Measurements from ENCODE around the gene CCDC60.

The CCDC60 gene

GRCh38 chr12:119369907-119370546 lies 35.5 kb downstream of the CCDC60 start:
- H3K27me3 ChIP-seq (ENCODE audit: low read depth, low read length): no peaks in the 10 kb centered on the region
- no peaks in the 10 kb centered on the region for H3K4me1 ChIP-seq (ENCODE audit: low read length)
- no peaks in the 10 kb centered on the region for H3K79me2 ChIP-seq (ENCODE audit: low read length)
- TF ChIP-seq, protein P1, sequence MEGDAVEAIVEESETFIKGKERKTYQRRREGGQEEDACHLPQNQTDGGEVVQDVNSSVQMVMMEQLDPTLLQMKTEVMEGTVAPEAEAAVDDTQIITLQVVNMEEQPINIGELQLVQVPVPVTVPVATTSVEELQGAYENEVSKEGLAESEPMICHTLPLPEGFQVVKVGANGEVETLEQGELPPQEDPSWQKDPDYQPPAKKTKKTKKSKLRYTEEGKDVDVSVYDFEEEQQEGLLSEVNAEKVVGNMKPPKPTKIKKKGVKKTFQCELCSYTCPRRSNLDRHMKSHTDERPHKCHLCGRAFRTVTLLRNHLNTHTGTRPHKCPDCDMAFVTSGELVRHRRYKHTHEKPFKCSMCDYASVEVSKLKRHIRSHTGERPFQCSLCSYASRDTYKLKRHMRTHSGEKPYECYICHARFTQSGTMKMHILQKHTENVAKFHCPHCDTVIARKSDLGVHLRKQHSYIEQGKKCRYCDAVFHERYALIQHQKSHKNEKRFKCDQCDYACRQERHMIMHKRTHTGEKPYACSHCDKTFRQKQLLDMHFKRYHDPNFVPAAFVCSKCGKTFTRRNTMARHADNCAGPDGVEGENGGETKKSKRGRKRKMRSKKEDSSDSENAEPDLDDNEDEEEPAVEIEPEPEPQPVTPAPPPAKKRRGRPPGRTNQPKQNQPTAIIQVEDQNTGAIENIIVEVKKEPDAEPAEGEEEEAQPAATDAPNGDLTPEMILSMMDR (IDR thresholded peaks at IDR 0.05; ENCODE audit: low read depth, low read length): no peak
- TF ChIP-seq EZH2phosphoT487 (IDR thresholded peaks at IDR 0.05; ENCODE audit: low read depth): no peak
- no peak overlapping the region for H2AFZ ChIP-seq (ENCODE audit: low read depth, low read length)
- H3K27ac ChIP-seq (ENCODE audit: low read length): no peak overlapping the region
- H3K9me3 ChIP-seq (ENCODE audit: insufficient read depth, low read length): no peaks in the 10 kb centered on the region
- H3K36me3 ChIP-seq (replicated peaks; ENCODE audit: low read depth, low read length): no peaks in the 10 kb centered on the region
- no peak overlapping the region for H3K4me2 ChIP-seq (ENCODE audit: low read length)
- no peak overlapping the region for H3K9ac ChIP-seq (ENCODE audit: low read length)
- H4K20me1 ChIP-seq (ENCODE audit: insufficient read depth, low read length): no peaks in the 10 kb centered on the region
- H3K4me3 ChIP-seq (ENCODE audit: low read length): no peak overlapping the region

DNA sequence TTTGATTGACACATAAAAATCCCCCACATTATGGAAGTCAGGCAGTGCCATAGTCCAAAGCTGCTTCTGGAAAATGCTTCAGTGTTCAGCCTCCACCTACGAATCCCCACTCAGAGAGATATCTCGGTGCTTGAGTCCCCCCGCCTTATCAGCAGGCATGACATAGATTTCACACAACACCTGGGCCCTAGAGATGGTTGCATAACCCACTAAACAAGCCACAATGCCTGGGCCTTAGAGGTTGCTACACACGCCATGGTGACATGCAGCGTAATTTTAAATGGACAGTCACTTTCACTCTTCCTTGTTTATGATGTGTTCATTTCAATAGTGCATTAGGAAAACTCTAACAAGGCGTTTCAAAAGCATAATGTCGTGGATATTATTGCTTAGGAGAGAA lies 38.0 kb downstream of the CCDC60 start:
- no peaks in the 10 kb centered on the region for H3K79me2 ChIP-seq (ENCODE audit: low read length)
- H3K27me3 ChIP-seq (ENCODE audit: low read depth, low read length): no peaks in the 10 kb centered on the region
- H3K4me3 ChIP-seq (ENCODE audit: low read length): no peak overlapping the region
- H3K9ac ChIP-seq (ENCODE audit: low read length): no peak overlapping the region
- H4K20me1 ChIP-seq (ENCODE audit: insufficient read depth, low read length): no peaks in the 10 kb centered on the region
- H3K9me3 ChIP-seq (ENCODE audit: insufficient read depth, low read length): no peaks in the 10 kb centered on the region
- H3K36me3 ChIP-seq (replicated peaks; ENCODE audit: low read depth, low read length): no peaks in the 10 kb centered on the region
- TF ChIP-seq EZH2phosphoT487 (IDR thresholded peaks at IDR 0.05; ENCODE audit: low read depth): no peak
- H3K27ac ChIP-seq (ENCODE audit: low read length): no peak overlapping the region
- H3K4me2 ChIP-seq (ENCODE audit: low read length): no peak overlapping the region
- H2AFZ ChIP-seq (ENCODE audit: low read depth, low read length): no peak overlapping the region
- peaks cover 7% of the 10 kb centered on the region for H3K4me1 ChIP-seq (ENCODE audit: low read length)

GRCh38 chr12:119373001-119373400 lies 38.5 kb downstream of the CCDC60 start:
- peaks cover 7% of the 10 kb centered on the region for H3K4me1 ChIP-seq (ENCODE audit: low read length)
- H3K79me2 ChIP-seq (ENCODE audit: low read length): no peaks in the 10 kb centered on the region
- no peak overlapping the region for H3K27ac ChIP-seq (ENCODE audit: low read length)
- no peaks in the 10 kb centered on the region for H3K27me3 ChIP-seq (ENCODE audit: low read depth, low read length)
- H3K9me3 ChIP-seq (ENCODE audit: insufficient read depth, low read length): no peaks in the 10 kb centered on the region
- no peak overlapping the region for H2AFZ ChIP-seq (ENCODE audit: low read depth, low read length)
- TF ChIP-seq EZH2phosphoT487 (IDR thresholded peaks at IDR 0.05; ENCODE audit: low read depth): no peak
- TF ChIP-seq, protein P1 (IDR thresholded peaks at IDR 0.05; ENCODE audit: low read depth, low read length): no peak
- H4K20me1 ChIP-seq (ENCODE audit: insufficient read depth, low read length): no peaks in the 10 kb centered on the region
- no peak overlapping the region for H3K9ac ChIP-seq (ENCODE audit: low read length)
- H3K36me3 ChIP-seq (replicated peaks; ENCODE audit: low read depth, low read length): no peaks in the 10 kb centered on the region
- no peak overlapping the region for H3K4me2 ChIP-seq (ENCODE audit: low read length)
- H3K4me3 ChIP-seq (ENCODE audit: low read length): no peak overlapping the region

- Histone ChIP-seq H4K20me1 (ENCODE audit: insufficient read depth, low read length) (no peaks in the 10 kb centered on the region), H3K4me2 (ENCODE audit: low read length) (no peak overlapping the region), H3K27me3 (ENCODE audit: low read depth, low read length) (no peaks in the 10 kb centered on the region), H3K4me1 (ENCODE audit: low read length) (peaks cover 7% of the 10 kb centered on the region), H2AFZ (ENCODE audit: low read depth, low read length) (no peak overlapping the region), H3K9ac (ENCODE audit: low read length) (no peak overlapping the region), H3K27ac (ENCODE audit: low read length) (no peak overlapping the region), H3K79me2 (ENCODE audit: low read length) (no peaks in the 10 kb centered on the region), H3K36me3 (replicated peaks; ENCODE audit: low read depth, low read length) (no peaks in the 10 kb centered on the region), H3K9me3 (ENCODE audit: insufficient read depth, low read length) (no peaks in the 10 kb centered on the region), H3K4me3 (ENCODE audit: low read length) (no peak overlapping the region)
- TF ChIP-seq, protein P1 (IDR thresholded peaks at IDR 0.05; ENCODE audit: low read depth, low read length): no peak
- TF ChIP-seq EZH2phosphoT487 (IDR thresholded peaks at IDR 0.05; ENCODE audit: low read depth): no peak
Observed at GRCh38 chr12:119373666-119374065, 39.1 kb downstream of the CCDC60 start.
